Measurements from ENCODE around the gene KRT23.
A peak's percentile ranks its signal among the peaks of the same experiment; 100 is the strongest.

GRCh38 chr17:40915721-40916256 lies 21.7 kb downstream of the KRT23 start:
- no peak for TF ChIP-seq USF2 (IDR thresholded peaks at IDR 0.05; ENCODE audit: low read depth, low read length)
- TF ChIP-seq CTCF (conservative IDR thresholded peaks at IDR 0.05; ENCODE audit: low read depth, low read length): no peak
- no peak for TF ChIP-seq POLR2A (IDR thresholded peaks at IDR 0.05; ENCODE audit: low read depth, low read length)
- TF ChIP-seq CEBPB (IDR thresholded peaks at IDR 0.05; ENCODE audit: low read depth, low read length): peak; percentile 40; the same call in 1 of the 2 replicates
- TF ChIP-seq FOS (IDR thresholded peaks at IDR 0.05; ENCODE audit: low read depth, low read length): no peak
- TF ChIP-seq RFX5 (IDR thresholded peaks at IDR 0.05; ENCODE audit: low read depth, low read length): no peak
- no peak for TF ChIP-seq ELK1 (IDR thresholded peaks at IDR 0.05; ENCODE audit: borderline replicate concordance, low read depth, low read length)
- TF ChIP-seq SMC3 (IDR thresholded peaks at IDR 0.05; ENCODE audit: low read depth, low read length): no peak
- TF ChIP-seq RAD21 (IDR thresholded peaks at IDR 0.05; ENCODE audit: low read length): no peak
- no peak for TF ChIP-seq MAFK (IDR thresholded peaks at IDR 0.05; ENCODE audit: low read depth, low read length)

Data from IMR-90 (cell line).